Tibial artery (tissue), 4 donors: ENCODE data around the gene THSD4.

Source experiments
- DNase-seq, 2 donors: peaks; one replicate each; pipeline ENCODE4 v3.0.0-alpha.2; 2019
- H3K27ac ChIP-seq, 2 donors: fragments of 200-600 bp; sonication (generic) in 1 of 2; 1 replicate in 1 of 2; 2 replicates in 1 of 2; pipeline ENCODE4 v1.5.1; 2018 to 2019; ENCODE audit warnings: mild to moderate bottlenecking in 1 of 2
- H3K27me3 ChIP-seq, 2 donors: fragments of 200-600 bp; sonication (generic) in 1 of 2; one replicate each; pipeline versions ENCODE4 v1.5.1 to v1.6.0; 2016 to 2019
- H3K36me3 ChIP-seq, 3 donors: fragments of 200-600 bp; sonication (generic) in 2 of 3; one replicate each; pipeline ENCODE4 v1.5.1; 2016 to 2019; ENCODE audit warnings: mild to moderate bottlenecking in 2 of 3
- H3K4me1 ChIP-seq, 4 donors: fragments of 200-600 bp; sonication (generic) in 2 of 4; 1 replicate in 3 of 4; 2 replicates in 1 of 4; pipeline ENCODE4 v1.5.1; 2016 to 2019
- H3K4me3 ChIP-seq, 2 donors: fragments of 200-600 bp; sonication (generic) in 1 of 2; 1 replicate in 1 of 2; 2 replicates in 1 of 2; pipeline ENCODE4 v1.5.1; 2018 to 2019; ENCODE audit warnings: mild to moderate bottlenecking in 2 of 2
- H3K9me3 ChIP-seq, 3 donors: fragments of 200-600 bp; sonication (generic) in 1 of 3; one replicate each; pipeline ENCODE4 v1.5.1; 2016 to 2019
- CTCF ChIP-seq, 2 experiments: fragments of 200-600 bp in 1 of 2; fragments of 450-650 bp in 1 of 2; IDR thresholded peaks; one replicate each; pipeline ENCODE4 v1.5.1; 2017 to 2019; ENCODE audit warnings: antibody characterized with exemption in 2 of 2, mild to moderate bottlenecking in 1 of 2, moderate library complexity in 1 of 2
- intact Hi-C: fragments of 100-400 bp; cut with DNase I; formaldehyde crosslinking; loops from one replicate; pipeline ENCODE4 v1.15.0; 2023; ENCODE audit warnings: low total_unique reads

THSD4 gene

GRCh38 chr15:71471347-71471746 lies 356.1 kb downstream of the THSD4 start:
- H3K27me3 ChIP-seq: no peaks in the 10 kb centered on the region
- no peak for DNase-seq
- intact Hi-C loops: no loop called here
- no peak for TF ChIP-seq CTCF (IDR thresholded peaks at IDR 0.05)
- H3K27ac ChIP-seq: no peak overlapping the region
- no peaks in the 10 kb centered on the region for H3K4me1 ChIP-seq
- H3K4me3 ChIP-seq: no peak overlapping the region
- H3K36me3 ChIP-seq: no peaks in the 10 kb centered on the region
- H3K9me3 ChIP-seq: no peaks in the 10 kb centered on the region

- no peak overlapping the region for H3K27ac ChIP-seq
- H3K4me1 ChIP-seq: no peaks in the 10 kb centered on the region
- H3K4me3 ChIP-seq: no peak overlapping the region
- intact Hi-C loops: no loop called here
- H3K9me3 ChIP-seq: no peaks in the 10 kb centered on the region
- no peaks in the 10 kb centered on the region for H3K27me3 ChIP-seq
- H3K36me3 ChIP-seq: no peaks in the 10 kb centered on the region
- DNase-seq: no peak
- TF ChIP-seq CTCF (IDR thresholded peaks at IDR 0.05): no peak
Observed at GRCh38 chr15:71472566-71472965, 357.3 kb downstream of the THSD4 start.

GRCh38 chr15:71473751-71474150 lies 358.5 kb downstream of the THSD4 start:
- Histone ChIP-seq H3K27ac (no peak overlapping the region), H3K4me1 (no peaks in the 10 kb centered on the region), H3K4me3 (no peak overlapping the region), H3K9me3 (no peaks in the 10 kb centered on the region), H3K36me3 (no peaks in the 10 kb centered on the region), H3K27me3 (no peaks in the 10 kb centered on the region)
- TF ChIP-seq CTCF (IDR thresholded peaks at IDR 0.05): no peak
- intact Hi-C loops: no loop called here
- DNase-seq: no peak

GRCh38 chr15:71476823-71477222 lies 361.6 kb downstream of the THSD4 start:
- Histone ChIP-seq H3K27me3 (no peaks in the 10 kb centered on the region), H3K27ac (no peak overlapping the region), H3K36me3 (no peaks in the 10 kb centered on the region), H3K4me3 (no peak overlapping the region), H3K9me3 (no peaks in the 10 kb centered on the region), H3K4me1 (no peaks in the 10 kb centered on the region)
- no peak for DNase-seq
- intact Hi-C loops: no loop called here
- TF ChIP-seq CTCF (IDR thresholded peaks at IDR 0.05): no peak

GRCh38 chr15:71480556-71480955 lies 365.3 kb downstream of the THSD4 start:
- no peak overlapping the region for H3K27ac ChIP-seq
- intact Hi-C loops: no loop called here
- H3K4me1 ChIP-seq: peaks cover 0 to 3% (median 0%) of the 10 kb centered on the region in 4 donors
- no peak for DNase-seq
- H3K27me3 ChIP-seq: no peaks in the 10 kb centered on the region
- no peaks in the 10 kb centered on the region for H3K36me3 ChIP-seq
- no peak for TF ChIP-seq CTCF (IDR thresholded peaks at IDR 0.05)
- H3K9me3 ChIP-seq: no peaks in the 10 kb centered on the region
- H3K4me3 ChIP-seq: no peak overlapping the region

GRCh38 chr15:71484080-71484479 lies 368.8 kb downstream of the THSD4 start:
- TF ChIP-seq CTCF (IDR thresholded peaks at IDR 0.05): no peak
- no peaks in the 10 kb centered on the region for H3K36me3 ChIP-seq
- H3K4me3 ChIP-seq: no peak overlapping the region
- H3K27me3 ChIP-seq: no peaks in the 10 kb centered on the region
- DNase-seq: no peak
- no peak overlapping the region for H3K27ac ChIP-seq
- H3K4me1 ChIP-seq: peaks cover 0 to 3% (median 0%) of the 10 kb centered on the region in 4 donors
- intact Hi-C loops: no loop called here
- no peaks in the 10 kb centered on the region for H3K9me3 ChIP-seq
